WTC11 (cell line): Measurements from ENCODE around the gene ARHGAP6. TPM values are rescaled to one million over a fixed set of nuclear protein-coding genes. Genes with fewer than 3 reads are reported as not detected.

Experiments used
- ATAC-seq: fragments of 200-7000 bp; cut with Tn5 transposase; 2 replicates; pipeline ENCODE4 v1.10.0; 2021; ENCODE audit warnings: mild to moderate bottlenecking, moderate library complexity
- CTCF ChIA-PET: fragments of 300-600 bp; sonication (Branson Sonifier 250); formaldehyde crosslinking; loops from one replicate; lab custom pipeline; 2021; ENCODE audit warnings: antibody characterized with exemption; lab: Charles Lee
- POLR2A ChIA-PET: fragments of 350-600 bp; sonication (Branson Sonifier 250); formaldehyde crosslinking; loops from one replicate; lab custom pipeline; 2021; ENCODE audit warnings: antibody characterized with exemption; lab: Charles Lee
- DNase-seq: peaks from one replicate; pipeline ENCODE4 v3.0.0; 2021; ENCODE audit warnings: low spot score
- H3K27ac Mint-ChIP-seq: 2 replicates; pipeline ENCODE4 v1.8.0; 2021; ENCODE audit warnings: mixed read lengths
- H3K27me3 Mint-ChIP-seq: 2 replicates; pipeline ENCODE4 v1.8.0; 2021; ENCODE audit warnings: low read depth, mild to moderate bottlenecking, moderate library complexity, mixed read lengths
- H3K36me3 Mint-ChIP-seq: 2 replicates; pipeline ENCODE4 v1.8.0; 2021; ENCODE audit warnings: mixed read lengths
- H3K4me1 Mint-ChIP-seq: 2 replicates; pipeline ENCODE4 v1.8.0; 2022; ENCODE audit warnings: mixed read lengths
- H3K4me3 Mint-ChIP-seq: 2 replicates; pipeline ENCODE4 v1.8.0; 2021; ENCODE audit warnings: mild to moderate bottlenecking, moderate library complexity, mixed read lengths
- H3K9me3 Mint-ChIP-seq: 2 replicates; pipeline ENCODE4 v1.8.0; 2021; ENCODE audit warnings: mixed read lengths
- CBFB ChIP-seq: sonication (generic); formaldehyde crosslinking; IDR thresholded peaks from 2 replicates; pipeline ENCODE4 v1.8.1; 2022; ENCODE audit warnings: mild to moderate bottlenecking, low read depth, missing genetic modification reagents
- ESRRA ChIP-seq: sonication (generic); formaldehyde crosslinking; IDR thresholded peaks from 2 replicates; pipeline ENCODE4 v1.8.1; 2022; ENCODE audit warnings: mild to moderate bottlenecking, missing genetic modification reagents, borderline replicate concordance
- FOXJ3 ChIP-seq: sonication (generic); formaldehyde crosslinking; IDR thresholded peaks from 2 replicates; pipeline ENCODE4 v1.9.0; 2021; ENCODE audit warnings: missing genetic modification reagents, mild to moderate bottlenecking, borderline replicate concordance
- FOXK1 ChIP-seq: sonication (generic); formaldehyde crosslinking; IDR thresholded peaks from 2 replicates; pipeline ENCODE4 v1.8.0; 2022; ENCODE audit warnings: mild to moderate bottlenecking, moderate library complexity, missing genetic modification reagents
- GABPB1 ChIP-seq: sonication (generic); formaldehyde crosslinking; IDR thresholded peaks from 2 replicates; pipeline ENCODE4 v1.8.1; 2023; ENCODE audit warnings: mild to moderate bottlenecking, missing genetic modification reagents
- SMAD3 ChIP-seq: sonication (generic); formaldehyde crosslinking; IDR thresholded peaks from 2 replicates; pipeline ENCODE4 v1.8.0; 2022; ENCODE audit warnings: missing genetic modification reagents, mild to moderate bottlenecking, borderline replicate concordance
- ZNF138 ChIP-seq: sonication (generic); formaldehyde crosslinking; conservative IDR thresholded peaks from 2 replicates; pipeline ENCODE4 v1.8.1; 2022; ENCODE audit warnings: mild to moderate bottlenecking, moderate library complexity, missing genetic modification reagents
- total RNA-seq: library from RNA; stranded (reverse); gene quantifications from 3 replicates; pipeline ENCODE4 v1.2.3, GENCODE V29; 2021
- TF ChIP-seq, protein P1 (sequence below): fragments of 250-450 bp; sonication (Bioruptor Pico); IDR thresholded peaks from 2 replicates; pipeline ENCODE4 v1.9.0; 2021; ENCODE audit warnings: mild to moderate bottlenecking
- TF ChIP-seq, protein P2 (sequence below): sonication (generic); formaldehyde crosslinking; IDR thresholded peaks from 2 replicates; pipeline ENCODE4 v1.8.1; 2023; ENCODE audit warnings: mild to moderate bottlenecking, missing genetic modification reagents, moderate library complexity
- TF ChIP-seq, protein P3 (sequence below): sonication (generic); formaldehyde crosslinking; IDR thresholded peaks from 2 replicates; pipeline ENCODE4 v1.8.1; 2023; ENCODE audit warnings: mild to moderate bottlenecking, missing genetic modification reagents
- TF ChIP-seq, protein P4 (sequence below): fragments of 250-450 bp; sonication (Bioruptor Pico); conservative IDR thresholded peaks from 2 replicates; pipeline ENCODE4 v1.9.0; 2021; ENCODE audit warnings: mild to moderate bottlenecking
- TF ChIP-seq, protein P5 (sequence below): fragments of 250-450 bp; sonication (Bioruptor Pico); IDR thresholded peaks from 2 replicates; pipeline ENCODE4 v1.8.0; 2021; ENCODE audit warnings: mild to moderate bottlenecking
- TF ChIP-seq, protein P6 (sequence below): sonication (generic); formaldehyde crosslinking; IDR thresholded peaks from 2 replicates; pipeline ENCODE4 v1.8.1; 2023; ENCODE audit warnings: mild to moderate bottlenecking, missing genetic modification reagents, borderline replicate concordance

ARHGAP6 gene
- total RNA-seq, 1 experiment from 2014 or later = 1.0 TPM

DNA sequence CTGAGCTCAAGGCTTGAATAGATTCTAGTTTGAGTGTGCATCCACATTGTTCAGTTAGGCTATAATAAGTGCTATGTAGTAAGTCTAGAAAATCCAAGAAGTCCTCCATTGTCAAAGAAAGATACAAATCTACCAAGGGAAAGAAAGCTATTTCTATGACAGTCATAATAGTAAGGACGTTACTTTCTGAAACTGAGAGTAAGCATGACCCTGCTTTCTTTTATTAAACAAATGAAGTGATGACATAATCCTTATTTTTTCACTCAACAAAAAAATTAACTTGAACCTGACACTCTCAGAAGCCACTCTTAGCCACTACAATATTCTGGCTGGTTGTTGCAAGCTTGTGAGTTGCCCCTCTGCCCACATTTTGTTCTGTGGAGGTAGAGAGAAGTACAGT, 406.3 kb downstream of the ARHGAP6 start (continued):
- TF ChIP-seq SMAD3 = no peak
- TF ChIP-seq, protein P1, sequence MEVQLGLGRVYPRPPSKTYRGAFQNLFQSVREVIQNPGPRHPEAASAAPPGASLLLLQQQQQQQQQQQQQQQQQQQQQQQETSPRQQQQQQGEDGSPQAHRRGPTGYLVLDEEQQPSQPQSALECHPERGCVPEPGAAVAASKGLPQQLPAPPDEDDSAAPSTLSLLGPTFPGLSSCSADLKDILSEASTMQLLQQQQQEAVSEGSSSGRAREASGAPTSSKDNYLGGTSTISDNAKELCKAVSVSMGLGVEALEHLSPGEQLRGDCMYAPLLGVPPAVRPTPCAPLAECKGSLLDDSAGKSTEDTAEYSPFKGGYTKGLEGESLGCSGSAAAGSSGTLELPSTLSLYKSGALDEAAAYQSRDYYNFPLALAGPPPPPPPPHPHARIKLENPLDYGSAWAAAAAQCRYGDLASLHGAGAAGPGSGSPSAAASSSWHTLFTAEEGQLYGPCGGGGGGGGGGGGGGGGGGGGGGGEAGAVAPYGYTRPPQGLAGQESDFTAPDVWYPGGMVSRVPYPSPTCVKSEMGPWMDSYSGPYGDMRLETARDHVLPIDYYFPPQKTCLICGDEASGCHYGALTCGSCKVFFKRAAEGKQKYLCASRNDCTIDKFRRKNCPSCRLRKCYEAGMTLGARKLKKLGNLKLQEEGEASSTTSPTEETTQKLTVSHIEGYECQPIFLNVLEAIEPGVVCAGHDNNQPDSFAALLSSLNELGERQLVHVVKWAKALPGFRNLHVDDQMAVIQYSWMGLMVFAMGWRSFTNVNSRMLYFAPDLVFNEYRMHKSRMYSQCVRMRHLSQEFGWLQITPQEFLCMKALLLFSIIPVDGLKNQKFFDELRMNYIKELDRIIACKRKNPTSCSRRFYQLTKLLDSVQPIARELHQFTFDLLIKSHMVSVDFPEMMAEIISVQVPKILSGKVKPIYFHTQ (CRISPR knock-in tag) = no peak

DNA sequence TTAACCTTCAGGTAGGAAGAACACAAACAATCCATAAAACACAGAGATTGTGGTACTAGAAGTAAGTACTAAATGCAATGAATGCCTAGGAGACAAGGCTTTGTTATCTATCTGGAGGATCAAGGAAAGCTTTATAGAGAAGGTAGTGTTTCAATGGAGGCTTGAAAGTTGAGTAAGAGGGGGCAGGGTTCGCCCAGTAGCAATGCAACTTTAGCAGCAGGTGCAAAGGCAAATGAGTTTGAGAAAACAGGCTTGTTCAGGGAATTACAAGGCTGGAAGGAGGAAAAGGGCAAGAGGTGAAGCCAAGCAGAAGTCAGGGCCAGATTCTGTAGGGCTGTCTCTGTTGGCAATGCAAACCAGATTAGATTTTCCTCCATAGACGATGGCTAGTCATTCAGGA, 408.0 kb downstream of the ARHGAP6 start:
- no peaks in the 10 kb centered on the region for H3K27me3 Mint-ChIP-seq
- POLR2A ChIA-PET = no interaction called here

DNA sequence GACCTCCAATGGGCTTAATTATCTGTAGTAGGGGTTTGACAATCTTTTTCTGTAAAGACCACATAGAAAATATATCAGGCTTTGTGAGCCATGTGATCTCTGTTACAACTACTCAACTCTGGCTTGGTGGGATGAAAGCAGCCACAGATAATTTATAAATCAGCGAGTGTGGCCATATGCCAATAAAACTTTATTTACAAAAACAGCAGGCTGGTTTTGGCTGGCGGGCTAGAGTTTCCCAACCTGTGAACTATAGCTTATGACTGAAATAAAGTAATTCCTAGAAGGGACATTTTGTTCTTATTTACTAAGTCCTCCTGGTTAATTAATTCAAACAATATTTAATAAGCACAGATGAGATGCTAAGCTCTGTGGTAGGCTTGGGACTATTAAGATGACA, 408.4 kb downstream of the ARHGAP6 start:
- H3K4me3 Mint-ChIP-seq = no peak overlapping the region
- no peak overlapping the region for H3K27ac Mint-ChIP-seq
- ATAC-seq (no peak), DNase-seq (no peak)
- TF ChIP-seq ESRRA (CRISPR knock-in tag) (no peak), FOXJ3 (no peak), CBFB (CRISPR knock-in tag) (no peak), GABPB1 (CRISPR knock-in tag) (no peak), ZNF138 (CRISPR knock-in tag) (no peak), SMAD3 (no peak)
- TF ChIP-seq, protein P2, sequence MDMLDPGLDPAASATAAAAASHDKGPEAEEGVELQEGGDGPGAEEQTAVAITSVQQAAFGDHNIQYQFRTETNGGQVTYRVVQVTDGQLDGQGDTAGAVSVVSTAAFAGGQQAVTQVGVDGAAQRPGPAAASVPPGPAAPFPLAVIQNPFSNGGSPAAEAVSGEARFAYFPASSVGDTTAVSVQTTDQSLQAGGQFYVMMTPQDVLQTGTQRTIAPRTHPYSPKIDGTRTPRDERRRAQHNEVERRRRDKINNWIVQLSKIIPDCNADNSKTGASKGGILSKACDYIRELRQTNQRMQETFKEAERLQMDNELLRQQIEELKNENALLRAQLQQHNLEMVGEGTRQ = no peak
- H3K4me1 Mint-ChIP-seq = no peaks in the 10 kb centered on the region
- CTCF ChIA-PET = no interaction called here
- H3K27me3 Mint-ChIP-seq = no peaks in the 10 kb centered on the region
- H3K36me3 Mint-ChIP-seq = no peaks in the 10 kb centered on the region
- no peaks in the 10 kb centered on the region; the same call in 1 of the 2 replicates for H3K9me3 Mint-ChIP-seq
- POLR2A ChIA-PET = no interaction called here

More for the DNA sequence above, 408.0 kb downstream of the ARHGAP6 start:
- no peak for ATAC-seq
- H3K4me1 Mint-ChIP-seq = no peaks in the 10 kb centered on the region
- DNase-seq = no peak
- H3K9me3 Mint-ChIP-seq = no peaks in the 10 kb centered on the region; the same call in 1 of the 2 replicates
- no peak overlapping the region for H3K27ac Mint-ChIP-seq
- no peak overlapping the region for H3K4me3 Mint-ChIP-seq
- H3K36me3 Mint-ChIP-seq = no peaks in the 10 kb centered on the region
- TF ChIP-seq, protein P3, sequence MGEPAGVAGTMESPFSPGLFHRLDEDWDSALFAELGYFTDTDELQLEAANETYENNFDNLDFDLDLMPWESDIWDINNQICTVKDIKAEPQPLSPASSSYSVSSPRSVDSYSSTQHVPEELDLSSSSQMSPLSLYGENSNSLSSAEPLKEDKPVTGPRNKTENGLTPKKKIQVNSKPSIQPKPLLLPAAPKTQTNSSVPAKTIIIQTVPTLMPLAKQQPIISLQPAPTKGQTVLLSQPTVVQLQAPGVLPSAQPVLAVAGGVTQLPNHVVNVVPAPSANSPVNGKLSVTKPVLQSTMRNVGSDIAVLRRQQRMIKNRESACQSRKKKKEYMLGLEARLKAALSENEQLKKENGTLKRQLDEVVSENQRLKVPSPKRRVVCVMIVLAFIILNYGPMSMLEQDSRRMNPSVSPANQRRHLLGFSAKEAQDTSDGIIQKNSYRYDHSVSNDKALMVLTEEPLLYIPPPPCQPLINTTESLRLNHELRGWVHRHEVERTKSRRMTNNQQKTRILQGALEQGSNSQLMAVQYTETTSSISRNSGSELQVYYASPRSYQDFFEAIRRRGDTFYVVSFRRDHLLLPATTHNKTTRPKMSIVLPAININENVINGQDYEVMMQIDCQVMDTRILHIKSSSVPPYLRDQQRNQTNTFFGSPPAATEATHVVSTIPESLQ (CRISPR knock-in tag) = no peak
- CTCF ChIA-PET = no interaction called here

DNA sequence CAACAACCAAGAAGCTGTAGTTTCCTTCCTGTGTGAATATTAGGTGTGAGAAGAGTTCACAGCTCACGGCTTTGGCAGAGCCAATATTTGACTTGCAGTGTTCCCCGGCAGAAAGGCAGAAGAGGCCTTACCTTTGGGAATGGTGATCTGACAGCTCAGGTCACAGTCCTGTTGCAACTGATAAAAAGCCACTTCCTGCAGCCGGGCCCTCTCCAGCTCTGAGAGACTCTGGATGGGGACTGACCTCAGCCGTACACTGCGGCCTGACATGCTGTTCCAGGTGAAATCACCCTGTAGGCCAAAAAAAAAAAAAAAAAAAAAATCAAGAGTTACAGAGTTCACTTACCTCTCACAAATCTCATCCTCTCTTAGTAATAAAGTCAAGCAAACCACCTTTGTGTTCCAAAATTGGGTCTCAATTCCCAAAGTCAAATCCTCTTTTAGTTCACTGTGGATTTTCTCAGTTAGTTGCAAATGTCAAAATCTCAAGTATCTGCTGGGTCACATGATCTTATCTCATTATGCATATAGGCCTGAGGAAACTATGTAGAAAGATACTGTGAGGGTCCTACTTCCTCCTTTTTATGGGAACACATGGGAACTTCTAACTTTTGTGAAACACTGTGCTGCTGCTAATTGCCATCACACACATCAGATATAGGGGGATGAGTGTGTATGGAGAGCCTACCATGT, 411.2 kb downstream of the ARHGAP6 start:
- Mint-ChIP-seq H3K27ac (no peak overlapping the region), H3K36me3 (no peaks in the 10 kb centered on the region), H3K4me1 (no peaks in the 10 kb centered on the region), H3K9me3 (no peaks in the 10 kb centered on the region; the same call in 1 of the 2 replicates), H3K4me3 (no peak overlapping the region), H3K27me3 (no peaks in the 10 kb centered on the region)
- ChIA-PET CTCF (no interaction called here), POLR2A (no interaction called here)
- ATAC-seq (no peak), DNase-seq (no peak)
- TF ChIP-seq, protein P4, sequence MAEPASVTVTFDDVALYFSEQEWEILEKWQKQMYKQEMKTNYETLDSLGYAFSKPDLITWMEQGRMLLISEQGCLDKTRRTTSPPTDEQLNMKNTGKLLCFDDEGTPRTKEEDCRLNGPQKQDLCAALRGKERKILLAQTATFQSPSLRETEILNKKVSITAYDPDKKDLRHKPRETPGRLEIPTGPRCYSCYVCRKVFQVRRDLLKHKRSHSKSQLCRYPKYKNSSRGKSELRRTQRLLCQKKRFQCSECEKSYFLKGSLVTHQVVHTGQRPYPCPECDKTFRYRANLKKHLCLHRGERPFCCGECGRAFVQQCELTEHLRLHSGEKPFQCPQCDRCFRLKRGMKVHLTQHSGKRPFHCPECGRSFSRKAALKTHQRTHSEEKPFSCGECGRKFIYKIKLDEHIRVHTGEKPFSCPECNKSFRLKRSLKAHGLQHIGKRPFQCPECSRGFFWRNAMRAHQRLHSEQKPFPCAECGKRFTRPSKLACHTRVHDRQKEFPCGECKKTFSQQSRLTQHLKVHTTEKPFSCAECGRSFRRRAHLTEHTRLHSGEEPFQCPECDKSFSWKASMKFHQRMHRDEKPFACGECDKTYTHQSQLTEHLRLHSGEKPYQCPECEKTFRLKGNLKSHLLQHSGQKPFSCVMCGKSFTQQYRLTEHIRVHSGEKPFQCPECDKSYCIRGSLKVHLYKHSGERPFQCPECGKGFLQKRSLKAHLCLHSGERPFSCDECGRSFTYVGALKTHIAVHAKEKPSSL (CRISPR knock-in tag) = no peak
- no peak for TF ChIP-seq FOXK1 (CRISPR knock-in tag)
- TF ChIP-seq, protein P5, sequence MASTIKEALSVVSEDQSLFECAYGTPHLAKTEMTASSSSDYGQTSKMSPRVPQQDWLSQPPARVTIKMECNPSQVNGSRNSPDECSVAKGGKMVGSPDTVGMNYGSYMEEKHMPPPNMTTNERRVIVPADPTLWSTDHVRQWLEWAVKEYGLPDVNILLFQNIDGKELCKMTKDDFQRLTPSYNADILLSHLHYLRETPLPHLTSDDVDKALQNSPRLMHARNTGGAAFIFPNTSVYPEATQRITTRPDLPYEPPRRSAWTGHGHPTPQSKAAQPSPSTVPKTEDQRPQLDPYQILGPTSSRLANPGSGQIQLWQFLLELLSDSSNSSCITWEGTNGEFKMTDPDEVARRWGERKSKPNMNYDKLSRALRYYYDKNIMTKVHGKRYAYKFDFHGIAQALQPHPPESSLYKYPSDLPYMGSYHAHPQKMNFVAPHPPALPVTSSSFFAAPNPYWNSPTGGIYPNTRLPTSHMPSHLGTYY (CRISPR knock-in tag) = no peak
- TF ChIP-seq, protein P6, sequence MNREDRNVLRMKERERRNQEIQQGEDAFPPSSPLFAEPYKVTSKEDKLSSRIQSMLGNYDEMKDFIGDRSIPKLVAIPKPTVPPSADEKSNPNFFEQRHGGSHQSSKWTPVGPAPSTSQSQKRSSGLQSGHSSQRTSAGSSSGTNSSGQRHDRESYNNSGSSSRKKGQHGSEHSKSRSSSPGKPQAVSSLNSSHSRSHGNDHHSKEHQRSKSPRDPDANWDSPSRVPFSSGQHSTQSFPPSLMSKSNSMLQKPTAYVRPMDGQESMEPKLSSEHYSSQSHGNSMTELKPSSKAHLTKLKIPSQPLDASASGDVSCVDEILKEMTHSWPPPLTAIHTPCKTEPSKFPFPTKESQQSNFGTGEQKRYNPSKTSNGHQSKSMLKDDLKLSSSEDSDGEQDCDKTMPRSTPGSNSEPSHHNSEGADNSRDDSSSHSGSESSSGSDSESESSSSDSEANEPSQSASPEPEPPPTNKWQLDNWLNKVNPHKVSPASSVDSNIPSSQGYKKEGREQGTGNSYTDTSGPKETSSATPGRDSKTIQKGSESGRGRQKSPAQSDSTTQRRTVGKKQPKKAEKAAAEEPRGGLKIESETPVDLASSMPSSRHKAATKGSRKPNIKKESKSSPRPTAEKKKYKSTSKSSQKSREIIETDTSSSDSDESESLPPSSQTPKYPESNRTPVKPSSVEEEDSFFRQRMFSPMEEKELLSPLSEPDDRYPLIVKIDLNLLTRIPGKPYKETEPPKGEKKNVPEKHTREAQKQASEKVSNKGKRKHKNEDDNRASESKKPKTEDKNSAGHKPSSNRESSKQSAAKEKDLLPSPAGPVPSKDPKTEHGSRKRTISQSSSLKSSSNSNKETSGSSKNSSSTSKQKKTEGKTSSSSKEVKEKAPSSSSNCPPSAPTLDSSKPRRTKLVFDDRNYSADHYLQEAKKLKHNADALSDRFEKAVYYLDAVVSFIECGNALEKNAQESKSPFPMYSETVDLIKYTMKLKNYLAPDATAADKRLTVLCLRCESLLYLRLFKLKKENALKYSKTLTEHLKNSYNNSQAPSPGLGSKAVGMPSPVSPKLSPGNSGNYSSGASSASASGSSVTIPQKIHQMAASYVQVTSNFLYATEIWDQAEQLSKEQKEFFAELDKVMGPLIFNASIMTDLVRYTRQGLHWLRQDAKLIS (CRISPR knock-in tag) = no peak
